ENCODE measurements around the gene MIER2.
"Not testable (repeated sequence)": the region's sequence is repeated elsewhere in the genome, so short reads cannot be mapped to it uniquely, and the experiment has no call there.

The MIER2 gene

DNA sequence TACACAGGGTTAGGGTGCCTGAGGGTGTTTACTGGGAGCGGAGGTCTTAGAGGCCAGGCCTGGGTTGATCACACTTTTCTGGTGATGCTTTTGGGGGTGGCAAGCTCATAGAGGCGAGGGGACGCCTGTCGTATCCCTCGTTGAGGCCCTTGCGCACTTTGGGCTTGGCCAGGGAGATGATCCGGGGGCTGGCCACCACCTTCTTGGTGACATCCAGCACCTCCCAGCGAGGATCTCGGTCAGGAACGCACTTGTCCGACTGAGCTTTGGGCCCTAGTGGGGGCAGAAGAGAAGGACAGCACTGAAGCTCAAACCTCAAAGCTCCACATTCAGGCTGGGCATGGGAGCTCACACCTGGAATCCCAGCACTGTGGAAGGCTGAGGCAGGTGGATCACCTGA, 17.6 kb upstream of the MIER2 start (continued):
- TF ChIP-seq, protein P1, sequence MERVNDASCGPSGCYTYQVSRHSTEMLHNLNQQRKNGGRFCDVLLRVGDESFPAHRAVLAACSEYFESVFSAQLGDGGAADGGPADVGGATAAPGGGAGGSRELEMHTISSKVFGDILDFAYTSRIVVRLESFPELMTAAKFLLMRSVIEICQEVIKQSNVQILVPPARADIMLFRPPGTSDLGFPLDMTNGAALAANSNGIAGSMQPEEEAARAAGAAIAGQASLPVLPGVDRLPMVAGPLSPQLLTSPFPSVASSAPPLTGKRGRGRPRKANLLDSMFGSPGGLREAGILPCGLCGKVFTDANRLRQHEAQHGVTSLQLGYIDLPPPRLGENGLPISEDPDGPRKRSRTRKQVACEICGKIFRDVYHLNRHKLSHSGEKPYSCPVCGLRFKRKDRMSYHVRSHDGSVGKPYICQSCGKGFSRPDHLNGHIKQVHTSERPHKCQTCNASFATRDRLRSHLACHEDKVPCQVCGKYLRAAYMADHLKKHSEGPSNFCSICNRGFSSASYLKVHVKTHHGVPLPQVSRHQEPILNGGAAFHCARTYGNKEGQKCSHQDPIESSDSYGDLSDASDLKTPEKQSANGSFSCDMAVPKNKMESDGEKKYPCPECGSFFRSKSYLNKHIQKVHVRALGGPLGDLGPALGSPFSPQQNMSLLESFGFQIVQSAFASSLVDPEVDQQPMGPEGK (tag by site-specific recombination; IDR thresholded peaks at IDR 0.05), result no peak
- TF ChIP-seq ZNF701 (tag by site-specific recombination; IDR thresholded peaks at IDR 0.05), result no peak

DNA sequence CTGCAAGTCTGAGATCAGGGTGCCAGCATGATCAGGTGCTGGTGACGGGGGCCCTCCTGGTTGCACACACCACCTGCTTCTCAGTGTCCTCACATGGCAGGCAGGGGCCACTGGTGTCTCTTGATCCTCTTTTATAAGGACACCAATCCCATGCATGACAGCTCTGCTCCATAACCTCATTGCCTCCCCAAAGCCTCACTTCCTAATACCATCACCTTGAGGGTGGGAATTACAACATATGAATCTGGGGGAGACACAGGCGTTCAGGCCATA, 15.0 kb upstream of the MIER2 start:
- CTCF ChIA-PET, result no interaction called here
- no peak overlapping the region for H3K4me3 ChIP-seq (ENCODE audit: low read depth, low read length)
- POLR2A ChIA-PET, result no interaction called here
- TF ChIP-seq ZNF830 (tag by site-specific recombination; IDR thresholded peaks at IDR 0.05; ENCODE audit: low read depth), result no peak
- TF ChIP-seq ZNF518A (tag by site-specific recombination; conservative IDR thresholded peaks at IDR 0.05; ENCODE audit: low read depth), result no peak
- TF ChIP-seq ZNF48 (tag by site-specific recombination; IDR thresholded peaks at IDR 0.05), result no peak
- TF ChIP-seq MEIS1 (CRISPR knock-in tag; IDR thresholded peaks at IDR 0.05; ENCODE audit: borderline replicate concordance), result no peak
- TF ChIP-seq ZNF274 (IDR thresholded peaks at IDR 0.05; ENCODE audit: low read length), result no peak
- TF ChIP-seq ZNF274 (tag by site-specific recombination; IDR thresholded peaks at IDR 0.05; ENCODE audit: borderline replicate concordance), result no peak
- TF ChIP-seq ZNF184 (tag by site-specific recombination; IDR thresholded peaks at IDR 0.05), result no peak
- TF ChIP-seq ZNF19 (tag by site-specific recombination; IDR thresholded peaks at IDR 0.05; ENCODE audit: low read depth), result no peak
- no peak for TF ChIP-seq KLF1 (tag by site-specific recombination; IDR thresholded peaks at IDR 0.05)
- no peak for TF ChIP-seq ZBTB44 (tag by site-specific recombination; IDR thresholded peaks at IDR 0.05)
- no peak overlapping the region for H3K27ac ChIP-seq (ENCODE audit: extremely low read depth, low read depth, low read length)
- H3K36me3 ChIP-seq (ENCODE audit: control insufficient read depth in 2 of 2, insufficient read depth in 1 of 2, low read length in 2 of 2), result no peaks in the 10 kb centered on the region
- H3K4me1 ChIP-seq (ENCODE audit: control insufficient read depth, insufficient read depth, low read length), result no peaks in the 10 kb centered on the region
- H3K9me3 ChIP-seq (ENCODE audit: control insufficient read depth, insufficient read depth, low read depth, low read length), result no peaks in the 10 kb centered on the region

GRCh38 chr19:355536-355935, 10.9 kb upstream of the MIER2 start:
- H3K9me3 ChIP-seq (ENCODE audit: control insufficient read depth, insufficient read depth, low read depth, low read length); POLR2A ChIA-PET; CTCF ChIA-PET; H3K4me3 ChIP-seq (ENCODE audit: low read depth, low read length); H3K4me1 ChIP-seq (ENCODE audit: control insufficient read depth, insufficient read depth, low read length); H3K27ac ChIP-seq (ENCODE audit: extremely low read depth, low read depth, low read length); H3K36me3 ChIP-seq (ENCODE audit: control insufficient read depth in 2 of 2, insufficient read depth in 1 of 2, low read length in 2 of 2): not testable (repeated sequence)

GRCh38 chr19:355134-355533, 10.5 kb upstream of the MIER2 start:
- Histone ChIP-seq H3K9me3 (ENCODE audit: control insufficient read depth, insufficient read depth, low read depth, low read length) (no peaks in the 10 kb centered on the region), H3K36me3 (ENCODE audit: control insufficient read depth in 2 of 2, insufficient read depth in 1 of 2, low read length in 2 of 2) (no peaks in the 10 kb centered on the region), H3K27ac (ENCODE audit: extremely low read depth, low read depth, low read length) (no peak overlapping the region), H3K4me3 (ENCODE audit: low read depth, low read length) (no peak overlapping the region), H3K4me1 (ENCODE audit: control insufficient read depth, insufficient read depth, low read length) (no peaks in the 10 kb centered on the region)
- ChIA-PET CTCF (no interaction called here), POLR2A (no interaction called here)
- TF ChIP-seq ZNF830 (tag by site-specific recombination; IDR thresholded peaks at IDR 0.05; ENCODE audit: low read depth), result no peak
- no peak for TF ChIP-seq ZNF404 (tag by site-specific recombination; IDR thresholded peaks at IDR 0.05)
- TF ChIP-seq, protein P2, sequence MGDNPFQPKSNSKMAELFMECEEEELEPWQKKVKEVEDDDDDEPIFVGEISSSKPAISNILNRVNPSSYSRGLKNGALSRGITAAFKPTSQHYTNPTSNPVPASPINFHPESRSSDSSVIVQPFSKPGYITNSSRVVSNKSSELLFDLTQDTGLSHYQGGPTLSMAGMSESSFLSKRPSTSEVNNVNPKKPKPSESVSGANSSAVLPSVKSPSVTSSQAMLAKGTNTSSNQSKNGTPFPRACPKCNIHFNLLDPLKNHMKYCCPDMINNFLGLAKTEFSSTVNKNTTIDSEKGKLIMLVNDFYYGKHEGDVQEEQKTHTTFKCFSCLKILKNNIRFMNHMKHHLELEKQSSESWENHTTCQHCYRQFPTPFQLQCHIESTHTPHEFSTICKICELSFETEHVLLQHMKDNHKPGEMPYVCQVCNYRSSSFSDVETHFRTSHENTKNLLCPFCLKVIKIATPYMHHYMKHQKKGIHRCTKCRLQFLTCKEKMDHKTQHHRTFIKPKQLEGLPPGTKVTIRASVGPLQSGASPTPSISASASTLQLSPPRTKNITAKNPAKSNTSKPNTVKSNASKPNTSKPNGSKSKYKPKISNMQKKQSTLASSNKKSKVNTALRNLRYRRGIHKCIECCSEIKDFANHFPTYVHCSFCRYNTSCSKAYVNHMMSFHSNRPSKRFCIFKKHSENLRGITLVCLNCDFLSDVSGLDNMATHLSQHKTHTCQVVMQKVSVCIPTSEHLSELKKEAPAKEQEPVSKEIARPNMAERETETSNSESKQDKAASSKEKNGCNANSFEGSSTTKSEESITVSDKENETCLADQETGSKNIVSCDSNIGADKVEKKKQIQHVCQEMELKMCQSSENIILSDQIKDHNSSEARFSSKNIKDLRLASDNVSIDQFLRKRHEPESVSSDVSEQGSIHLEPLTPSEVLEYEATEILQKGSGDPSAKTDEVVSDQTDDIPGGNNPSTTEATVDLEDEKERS (tag by site-specific recombination; IDR thresholded peaks at IDR 0.05), result no peak
- no peak for TF ChIP-seq ZNF138 (tag by site-specific recombination; IDR thresholded peaks at IDR 0.05; ENCODE audit: borderline replicate concordance)
- no peak for TF ChIP-seq ZNF239 (tag by site-specific recombination; IDR thresholded peaks at IDR 0.05)

Data from HEK293 (cell line).